ENCODE measurements around the gene LRRC73.

DNA sequence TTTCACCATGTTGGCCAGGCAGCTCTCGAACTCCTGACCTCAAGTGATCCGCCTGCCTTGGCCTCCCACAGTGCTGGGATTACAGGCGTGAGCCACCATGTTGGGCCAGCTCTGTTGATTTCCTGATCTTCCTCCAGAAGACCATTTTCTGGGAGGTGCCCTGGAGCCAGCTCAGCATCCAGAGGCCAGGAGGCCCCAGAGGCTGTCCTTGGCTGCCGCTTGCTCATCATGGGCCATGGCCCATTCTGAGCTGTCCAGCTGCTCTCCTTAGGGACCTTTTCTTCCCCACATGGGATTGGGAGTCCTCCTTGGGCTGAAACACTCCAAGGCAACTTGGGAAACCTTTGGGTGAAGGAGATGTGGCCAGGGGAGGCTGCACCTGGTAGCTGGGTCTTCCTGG lies 15.4 kb downstream of the LRRC73 start:
- TF ChIP-seq, protein P1, sequence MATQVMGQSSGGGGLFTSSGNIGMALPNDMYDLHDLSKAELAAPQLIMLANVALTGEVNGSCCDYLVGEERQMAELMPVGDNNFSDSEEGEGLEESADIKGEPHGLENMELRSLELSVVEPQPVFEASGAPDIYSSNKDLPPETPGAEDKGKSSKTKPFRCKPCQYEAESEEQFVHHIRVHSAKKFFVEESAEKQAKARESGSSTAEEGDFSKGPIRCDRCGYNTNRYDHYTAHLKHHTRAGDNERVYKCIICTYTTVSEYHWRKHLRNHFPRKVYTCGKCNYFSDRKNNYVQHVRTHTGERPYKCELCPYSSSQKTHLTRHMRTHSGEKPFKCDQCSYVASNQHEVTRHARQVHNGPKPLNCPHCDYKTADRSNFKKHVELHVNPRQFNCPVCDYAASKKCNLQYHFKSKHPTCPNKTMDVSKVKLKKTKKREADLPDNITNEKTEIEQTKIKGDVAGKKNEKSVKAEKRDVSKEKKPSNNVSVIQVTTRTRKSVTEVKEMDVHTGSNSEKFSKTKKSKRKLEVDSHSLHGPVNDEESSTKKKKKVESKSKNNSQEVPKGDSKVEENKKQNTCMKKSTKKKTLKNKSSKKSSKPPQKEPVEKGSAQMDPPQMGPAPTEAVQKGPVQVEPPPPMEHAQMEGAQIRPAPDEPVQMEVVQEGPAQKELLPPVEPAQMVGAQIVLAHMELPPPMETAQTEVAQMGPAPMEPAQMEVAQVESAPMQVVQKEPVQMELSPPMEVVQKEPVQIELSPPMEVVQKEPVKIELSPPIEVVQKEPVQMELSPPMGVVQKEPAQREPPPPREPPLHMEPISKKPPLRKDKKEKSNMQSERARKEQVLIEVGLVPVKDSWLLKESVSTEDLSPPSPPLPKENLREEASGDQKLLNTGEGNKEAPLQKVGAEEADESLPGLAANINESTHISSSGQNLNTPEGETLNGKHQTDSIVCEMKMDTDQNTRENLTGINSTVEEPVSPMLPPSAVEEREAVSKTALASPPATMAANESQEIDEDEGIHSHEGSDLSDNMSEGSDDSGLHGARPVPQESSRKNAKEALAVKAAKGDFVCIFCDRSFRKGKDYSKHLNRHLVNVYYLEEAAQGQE (tag by site-specific recombination; IDR thresholded peaks at IDR 0.05), result no peak
- no peak for TF ChIP-seq ZNF23 (tag by site-specific recombination; IDR thresholded peaks at IDR 0.05; ENCODE audit: borderline replicate concordance)
- TF ChIP-seq, protein P2, sequence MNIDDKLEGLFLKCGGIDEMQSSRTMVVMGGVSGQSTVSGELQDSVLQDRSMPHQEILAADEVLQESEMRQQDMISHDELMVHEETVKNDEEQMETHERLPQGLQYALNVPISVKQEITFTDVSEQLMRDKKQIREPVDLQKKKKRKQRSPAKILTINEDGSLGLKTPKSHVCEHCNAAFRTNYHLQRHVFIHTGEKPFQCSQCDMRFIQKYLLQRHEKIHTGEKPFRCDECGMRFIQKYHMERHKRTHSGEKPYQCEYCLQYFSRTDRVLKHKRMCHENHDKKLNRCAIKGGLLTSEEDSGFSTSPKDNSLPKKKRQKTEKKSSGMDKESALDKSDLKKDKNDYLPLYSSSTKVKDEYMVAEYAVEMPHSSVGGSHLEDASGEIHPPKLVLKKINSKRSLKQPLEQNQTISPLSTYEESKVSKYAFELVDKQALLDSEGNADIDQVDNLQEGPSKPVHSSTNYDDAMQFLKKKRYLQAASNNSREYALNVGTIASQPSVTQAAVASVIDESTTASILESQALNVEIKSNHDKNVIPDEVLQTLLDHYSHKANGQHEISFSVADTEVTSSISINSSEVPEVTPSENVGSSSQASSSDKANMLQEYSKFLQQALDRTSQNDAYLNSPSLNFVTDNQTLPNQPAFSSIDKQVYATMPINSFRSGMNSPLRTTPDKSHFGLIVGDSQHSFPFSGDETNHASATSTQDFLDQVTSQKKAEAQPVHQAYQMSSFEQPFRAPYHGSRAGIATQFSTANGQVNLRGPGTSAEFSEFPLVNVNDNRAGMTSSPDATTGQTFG (tag by site-specific recombination; IDR thresholded peaks at IDR 0.05; ENCODE audit: borderline replicate concordance), result no peak
- TF ChIP-seq, protein P3, sequence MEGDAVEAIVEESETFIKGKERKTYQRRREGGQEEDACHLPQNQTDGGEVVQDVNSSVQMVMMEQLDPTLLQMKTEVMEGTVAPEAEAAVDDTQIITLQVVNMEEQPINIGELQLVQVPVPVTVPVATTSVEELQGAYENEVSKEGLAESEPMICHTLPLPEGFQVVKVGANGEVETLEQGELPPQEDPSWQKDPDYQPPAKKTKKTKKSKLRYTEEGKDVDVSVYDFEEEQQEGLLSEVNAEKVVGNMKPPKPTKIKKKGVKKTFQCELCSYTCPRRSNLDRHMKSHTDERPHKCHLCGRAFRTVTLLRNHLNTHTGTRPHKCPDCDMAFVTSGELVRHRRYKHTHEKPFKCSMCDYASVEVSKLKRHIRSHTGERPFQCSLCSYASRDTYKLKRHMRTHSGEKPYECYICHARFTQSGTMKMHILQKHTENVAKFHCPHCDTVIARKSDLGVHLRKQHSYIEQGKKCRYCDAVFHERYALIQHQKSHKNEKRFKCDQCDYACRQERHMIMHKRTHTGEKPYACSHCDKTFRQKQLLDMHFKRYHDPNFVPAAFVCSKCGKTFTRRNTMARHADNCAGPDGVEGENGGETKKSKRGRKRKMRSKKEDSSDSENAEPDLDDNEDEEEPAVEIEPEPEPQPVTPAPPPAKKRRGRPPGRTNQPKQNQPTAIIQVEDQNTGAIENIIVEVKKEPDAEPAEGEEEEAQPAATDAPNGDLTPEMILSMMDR (tag by site-specific recombination; IDR thresholded peaks at IDR 0.05), result no peak

Measured in HEK293 (cell line).